Raji (cell line): Measurements from ENCODE around the gene NLRP11.
"Not testable (repeated sequence)": the region's sequence is repeated elsewhere in the genome, so short reads cannot be mapped to it uniquely, and the experiment has no call there.

ENCODE experiments used
- POLR2A ChIP-seq: IDR thresholded peaks from 2 replicates; pipeline ENCODE4 v1.6.1; 2011; ENCODE audit warnings: low read depth, low read length, control low read depth; ENCODE audit not compliant: insufficient read depth

NLRP11 gene

DNA sequence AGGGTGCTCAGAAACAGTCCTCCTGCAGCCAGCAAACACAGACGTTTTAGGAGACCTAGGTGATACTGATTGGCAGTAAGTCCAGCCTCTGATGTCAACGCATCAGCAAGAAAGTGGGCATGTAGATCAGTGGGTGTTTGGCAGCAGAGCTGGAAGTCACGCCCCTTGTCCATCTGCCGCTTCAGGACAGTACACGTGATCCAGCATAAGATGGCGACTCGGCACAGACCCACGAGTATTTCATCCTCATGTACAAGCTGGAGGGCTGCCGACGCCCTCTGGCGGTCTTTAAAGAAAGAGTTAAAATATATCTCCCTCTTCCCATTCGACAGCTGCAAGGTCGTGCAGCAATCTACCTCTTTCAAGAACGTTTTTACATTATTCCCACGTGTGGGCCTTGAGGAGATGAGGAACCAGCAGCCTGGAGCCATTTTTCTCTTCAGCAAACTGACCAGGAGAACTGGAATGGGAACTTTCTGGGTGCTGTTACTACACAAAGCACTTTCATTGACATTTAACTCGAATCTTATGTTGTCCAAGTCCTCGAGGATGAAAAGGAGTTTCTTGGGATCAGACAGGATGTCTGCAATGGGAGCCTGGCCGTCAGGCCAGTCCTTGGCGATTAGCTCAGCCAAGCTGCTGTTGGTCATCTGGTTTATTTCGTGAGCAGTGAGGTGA is 22.3 kb downstream of the NLRP11 start:
- TF ChIP-seq POLR2A, result peak; percentile 87

DNA sequence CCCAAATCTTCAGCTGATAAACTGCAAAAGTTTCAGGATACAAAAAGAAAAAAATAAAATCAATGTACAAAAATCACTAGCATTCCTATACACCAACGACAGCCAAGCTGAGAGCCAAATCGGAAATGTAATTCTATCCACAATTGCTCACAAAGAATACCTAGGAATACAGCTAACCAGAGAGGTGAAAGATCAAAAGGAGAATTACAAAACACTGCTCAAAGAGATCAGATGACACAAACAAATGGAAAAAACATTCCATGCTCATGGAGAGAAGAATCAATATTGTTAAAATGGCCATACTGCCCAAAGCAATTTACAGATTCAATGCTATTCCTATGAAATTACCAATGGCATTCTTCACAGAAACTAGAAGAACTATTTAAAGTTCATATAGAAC is 29.5 kb downstream of the NLRP11 start:
- TF ChIP-seq POLR2A, result no peak

DNA sequence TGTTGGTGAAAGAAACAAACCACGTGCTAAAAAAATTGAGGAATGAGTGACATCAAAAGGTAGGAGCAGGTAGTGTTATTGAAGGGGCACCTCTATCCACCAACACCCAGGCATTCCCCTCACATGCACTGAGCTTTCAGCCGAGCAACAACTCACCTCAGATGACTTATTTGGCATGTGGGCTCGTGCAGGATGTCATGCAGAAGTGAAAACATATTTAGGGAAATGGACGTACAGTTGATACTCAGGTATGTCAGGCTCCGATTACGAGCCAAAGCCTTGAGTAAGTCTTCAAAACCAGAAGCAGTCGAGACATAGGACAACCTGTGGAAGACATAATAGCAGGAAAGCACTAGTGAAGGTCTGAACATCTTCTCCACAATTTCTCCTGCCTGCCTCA is 30.4 kb downstream of the NLRP11 start:
- no peak for TF ChIP-seq POLR2A

DNA sequence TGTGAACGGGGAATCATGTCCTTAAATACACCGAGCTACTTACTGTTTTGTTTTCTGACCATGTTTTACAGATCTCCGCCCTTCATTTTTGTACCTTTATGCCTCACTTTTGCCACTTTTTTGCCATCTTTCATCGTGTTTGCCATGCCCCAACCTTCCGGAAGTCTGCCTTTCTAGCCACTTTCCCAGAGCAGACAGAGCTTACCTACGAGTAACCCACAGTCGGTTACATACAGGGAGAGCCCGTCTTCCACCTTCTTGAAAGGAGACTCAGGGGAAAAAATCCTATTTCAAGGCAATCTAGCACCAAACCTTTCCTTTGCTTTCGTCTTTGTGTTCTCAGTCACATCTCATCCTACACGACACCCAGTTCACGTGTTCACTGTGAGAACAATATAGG is 36.8 kb downstream of the NLRP11 start:
- no peak for TF ChIP-seq POLR2A

DNA sequence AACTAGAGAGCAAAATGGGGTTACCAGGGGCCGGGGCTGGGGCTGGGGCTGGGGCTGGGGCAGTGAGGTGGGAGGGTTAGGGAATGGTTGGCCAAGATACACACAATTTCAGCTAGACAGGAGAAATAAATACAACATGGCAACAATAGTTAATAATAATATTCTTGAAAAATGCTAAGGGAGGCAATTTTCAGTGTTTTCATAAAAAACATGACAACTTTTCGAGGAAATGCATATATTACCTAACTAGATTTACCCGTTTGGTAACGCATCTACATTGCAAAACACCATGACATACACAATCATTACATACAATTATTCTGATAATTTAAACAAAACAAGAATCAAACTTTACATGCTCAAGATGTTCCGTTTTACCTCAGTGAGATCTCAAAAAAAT is 50.7 kb downstream of the NLRP11 start:
- TF ChIP-seq POLR2A, result no peak

DNA sequence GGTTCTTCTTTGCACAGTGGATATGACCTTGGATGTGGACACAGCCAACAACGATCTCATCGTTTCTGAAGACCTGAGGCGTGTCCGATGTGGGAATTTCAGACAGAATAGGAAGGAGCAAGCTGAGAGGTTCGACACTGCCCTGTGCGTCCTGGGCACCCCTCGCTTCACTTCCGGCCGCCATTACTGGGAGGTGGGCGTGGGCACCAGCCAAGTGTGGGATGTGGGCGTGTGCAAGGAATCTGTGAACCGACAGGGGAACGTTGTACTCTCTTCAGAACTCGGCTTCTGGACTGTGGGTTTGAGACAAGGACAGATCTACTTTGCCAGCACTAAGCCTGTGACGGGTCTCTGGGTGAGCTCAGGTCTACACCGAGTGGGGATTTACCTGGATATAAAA is 53.5 kb downstream of the NLRP11 start:
- TF ChIP-seq POLR2A, result no peak

DNA sequence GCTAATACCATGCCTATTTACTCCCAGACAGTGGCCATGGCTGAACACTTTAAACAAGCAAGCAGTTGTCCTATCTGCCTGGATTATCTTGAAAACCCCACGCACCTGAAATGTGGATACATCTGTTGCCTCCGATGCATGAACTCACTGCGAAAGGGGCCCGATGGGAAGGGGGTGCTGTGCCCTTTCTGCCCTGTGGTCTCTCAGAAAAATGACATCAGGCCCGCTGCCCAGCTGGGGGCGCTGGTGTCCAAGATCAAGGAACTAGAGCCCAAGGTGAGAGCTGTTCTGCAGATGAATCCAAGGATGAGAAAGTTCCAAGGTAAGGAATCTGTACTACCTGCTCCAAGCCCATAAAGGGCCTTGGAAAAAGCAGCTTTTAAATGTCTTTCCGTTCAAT is 54.3 kb downstream of the NLRP11 start:
- no peak for TF ChIP-seq POLR2A

DNA sequence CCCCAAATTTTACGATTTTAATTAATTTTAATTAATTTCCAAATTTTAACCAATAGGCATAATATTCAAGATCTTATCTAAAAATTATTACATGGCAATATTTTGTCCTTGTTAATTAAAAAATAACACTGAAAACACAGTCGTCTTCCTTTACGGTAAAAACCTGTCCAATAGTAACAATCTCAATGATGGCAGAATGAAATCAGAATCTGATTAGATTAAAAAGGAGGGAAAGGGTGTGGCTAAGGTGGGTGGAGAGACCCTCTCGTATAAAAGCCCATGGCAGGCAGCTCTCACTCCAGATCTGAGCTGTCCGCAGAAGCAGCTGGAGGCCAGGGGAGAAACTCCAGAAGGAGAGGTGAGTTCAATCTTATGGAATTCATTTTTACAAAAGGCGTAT is 63.0 kb downstream of the NLRP11 start, which contains the start of gene RFPL4AL1:
RFPL4AL1 (plus strand) TSS at position 301 of the 400 bp plus-strand sequence. CDS start 2,687 bp downstream, outside the sequence.
- not testable (repeated sequence) for TF ChIP-seq POLR2A

DNA sequence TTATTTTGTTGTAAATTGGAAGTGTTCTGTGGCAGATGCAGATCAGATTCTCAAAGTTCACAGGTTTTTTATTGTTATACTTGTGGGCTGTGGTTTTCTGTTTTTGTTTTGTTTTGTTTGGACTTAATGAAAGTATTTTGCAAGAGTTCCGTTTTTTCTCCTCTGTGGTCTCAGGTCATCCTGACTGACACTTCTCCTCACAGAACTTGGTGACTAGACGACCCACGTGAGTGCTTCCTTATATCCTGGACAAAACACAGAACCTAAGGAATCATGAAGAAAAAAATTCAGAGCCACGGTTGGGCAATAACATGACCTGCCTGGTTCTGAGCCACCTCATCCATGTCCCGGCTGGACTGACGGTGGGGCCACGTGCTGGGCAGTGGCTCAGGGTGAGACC is 65.3 kb downstream of the NLRP11 start:
- no peak for TF ChIP-seq POLR2A

DNA sequence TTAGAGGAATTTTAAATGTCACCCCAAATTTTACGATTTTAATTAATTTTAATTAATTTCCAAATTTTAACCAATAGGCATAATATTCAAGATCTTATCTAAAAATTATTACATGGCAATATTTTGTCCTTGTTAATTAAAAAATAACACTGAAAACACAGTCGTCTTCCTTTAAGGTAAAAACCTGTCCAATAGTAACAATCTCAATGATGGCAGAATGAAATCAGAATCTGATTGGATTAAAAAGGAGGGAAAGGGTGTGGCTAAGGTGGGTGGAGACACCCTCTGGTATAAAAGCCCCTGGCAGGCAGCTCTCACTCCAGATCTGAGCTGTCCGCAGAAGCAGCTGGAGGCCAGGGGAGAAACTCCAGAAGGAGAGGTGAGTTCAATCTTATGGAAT is 73.0 kb downstream of the NLRP11 start, which contains the start of gene RFPL4A:
RFPL4A (plus strand) TSS at position 301 of the 400 bp plus-strand sequence. CDS start 2,704 bp downstream, outside the sequence.
- TF ChIP-seq POLR2A, result not testable (repeated sequence)

DNA sequence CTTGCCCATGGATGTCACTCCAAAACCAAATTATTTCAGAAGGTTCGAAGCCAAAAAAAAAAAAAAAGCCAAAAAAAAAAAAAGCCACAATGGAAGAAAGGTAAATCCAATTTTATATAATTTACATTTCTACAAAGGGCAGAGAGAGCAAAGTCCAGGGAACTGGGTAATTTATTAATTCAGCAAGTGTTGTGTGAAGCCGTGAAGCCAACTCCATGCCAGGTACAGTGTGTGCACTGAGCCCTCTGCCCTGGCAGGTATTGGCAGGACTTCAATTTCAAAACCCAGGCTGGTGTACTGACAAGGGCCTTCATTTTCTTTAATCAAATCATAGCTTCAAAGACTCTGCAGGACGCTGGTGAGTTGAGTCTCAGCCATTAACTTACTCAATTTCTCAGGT is 78.4 kb downstream of the NLRP11 start:
- TF ChIP-seq POLR2A, result no peak

DNA sequence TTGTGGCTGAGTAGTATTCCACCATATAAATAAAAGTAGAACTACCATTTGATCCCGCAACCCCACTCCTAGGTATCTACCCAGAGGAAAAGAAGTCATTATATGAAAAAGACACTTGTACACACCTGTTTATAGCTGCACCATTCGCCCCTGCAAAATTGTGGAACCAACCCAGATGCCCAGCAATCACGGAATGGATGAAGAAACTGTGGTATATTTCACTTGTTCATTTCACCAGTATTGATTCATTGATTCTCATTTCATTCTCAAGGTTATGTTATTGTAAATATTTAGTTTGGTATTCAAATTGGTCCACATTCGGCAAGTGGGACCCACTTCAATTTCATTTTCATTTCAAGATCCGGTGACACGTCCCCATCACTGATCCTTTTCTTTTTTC is 81.1 kb downstream of the NLRP11 start:
- TF ChIP-seq POLR2A, result no peak

DNA sequence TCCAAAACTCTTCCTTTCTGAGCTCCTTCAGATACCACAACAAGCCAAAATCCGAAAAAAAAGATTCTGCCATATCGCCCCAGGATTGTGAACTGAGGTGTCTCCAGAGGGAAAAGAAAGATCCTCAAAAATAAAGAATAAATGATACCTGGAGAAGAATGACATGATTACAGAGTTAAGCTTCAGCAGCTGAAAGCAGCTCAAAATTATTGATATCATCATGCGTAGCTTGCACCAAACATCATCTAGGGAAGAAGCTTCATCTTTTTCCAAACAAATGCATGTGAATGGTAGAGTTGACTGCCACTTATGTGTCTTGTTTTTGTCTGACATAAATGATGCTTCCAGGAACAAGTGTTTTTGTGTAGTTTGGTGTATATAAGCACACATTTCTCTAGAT is 93.5 kb downstream of the NLRP11 start, which contains the start of gene NLRP9:
NLRP9 (minus strand) TSS at position 101 of the 400 bp plus-strand sequence; CDS start at position 73, 28 bp downstream.
- TF ChIP-seq POLR2A, result no peak
